A204.1 (cell line): ENCODE data around the gene SHANK3.

Source experiments
- FAIRE-seq: peaks from 2 replicates; lab custom pipeline; 2012; peaks lifted over from hg19 to GRCh38; lab: Jason Lieb, UNC

SHANK3 gene

GRCh38 chr22:50713571-50714056 lies 41.0 kb downstream of the SHANK3 start:
- FAIRE-seq = no peak

- FAIRE-seq = no peak
These were observed 41.5 kb downstream of the SHANK3 start for GRCh38 chr22:50714150-50714549.

GRCh38 chr22:50714631-50715179 lies 42.1 kb downstream of the SHANK3 start:
- FAIRE-seq = no peak

- FAIRE-seq = no peak
These were observed 42.6 kb downstream of the SHANK3 start for GRCh38 chr22:50715250-50715649.

GRCh38 chr22:50715776-50716175 lies 43.2 kb downstream of the SHANK3 start:
- no peak for FAIRE-seq

- FAIRE-seq = no peak
These were observed 43.8 kb downstream of the SHANK3 start for GRCh38 chr22:50716290-50717024.

- no peak for FAIRE-seq
These were observed 45.2 kb downstream of the SHANK3 start for GRCh38 chr22:50717709-50718351.

GRCh38 chr22:50718352-50718709 lies 45.7 kb downstream of the SHANK3 start:
- FAIRE-seq = no peak

GRCh38 chr22:50719814-50720300 lies 47.2 kb downstream of the SHANK3 start:
- FAIRE-seq = no peak

- FAIRE-seq = no peak
These were observed 48.0 kb downstream of the SHANK3 start for GRCh38 chr22:50720301-50721256.

GRCh38 chr22:50721257-50721844 lies 48.7 kb downstream of the SHANK3 start:
- no peak for FAIRE-seq

- FAIRE-seq = no peak
These were observed 49.6 kb downstream of the SHANK3 start for GRCh38 chr22:50722048-50722701.
